GM12878 (cell line): Measurements from ENCODE around the gene ITGAV.

Source experiments
- BACH1 ChIP-seq: fragments of 450-650 bp; IDR thresholded peaks from 2 replicates; pipeline ENCODE4 v1.6.1; 2017; ENCODE audit warnings: mild to moderate bottlenecking, borderline replicate concordance
- BRCA1 ChIP-seq: IDR thresholded peaks from 2 replicates; pipeline ENCODE4 v1.6.1; 2011; ENCODE audit warnings: low read depth, low read length, improper control_type of control experiment
- ESRRA ChIP-seq: IDR thresholded peaks from 2 replicates; pipeline ENCODE4 v1.6.1; 2012; ENCODE audit warnings: mild to moderate bottlenecking, low read length, improper control_type of control experiment
- EZH2 ChIP-seq: IDR thresholded peaks from 2 replicates; pipeline ENCODE4 v1.6.1; 2012; ENCODE audit warnings: low read depth, mild to moderate bottlenecking, control low read depth, inconsistent platforms, low read length, borderline replicate concordance; ENCODE audit not compliant: control insufficient read depth
- HDAC6 ChIP-seq: fragments of 200-600 bp; sonication (generic); IDR thresholded peaks from one replicate; pipeline ENCODE4 v1.8.0; 2017; ENCODE audit warnings: antibody characterized with exemption; ENCODE audit not compliant: unreplicated experiment
- KAT2A ChIP-seq: conservative IDR thresholded peaks from 2 replicates; pipeline ENCODE4 v1.6.1; 2011; ENCODE audit warnings: low read depth, low read length; ENCODE audit not compliant: control insufficient read depth
- LARP7 ChIP-seq: fragments of 450-650 bp; IDR thresholded peaks from 2 replicates; pipeline ENCODE4 v1.6.1; 2017; ENCODE audit warnings: mild to moderate bottlenecking
- RELA ChIP-seq: fragments of 450-650 bp; IDR thresholded peaks from 2 replicates; pipeline ENCODE4 v1.8.0; 2014; ENCODE audit warnings: borderline replicate concordance; ENCODE audit not compliant: partially characterized antibody
- TCF12 ChIP-seq: IDR thresholded peaks from 2 replicates; pipeline ENCODE4 v1.6.1; 2011; ENCODE audit warnings: low read depth, mild to moderate bottlenecking, low read length
- YY1 ChIP-seq: IDR thresholded peaks from 2 replicates; pipeline ENCODE4 v1.6.1; 2011; ENCODE audit warnings: low read depth, mild to moderate bottlenecking, low read length
- TF ChIP-seq, protein P1 (sequence below): IDR thresholded peaks from 2 replicates; pipeline ENCODE4 v1.6.1; 2012; ENCODE audit warnings: mild to moderate bottlenecking, low read depth, low read length
- TF ChIP-seq, protein P2 (sequence below), 3 experiments: IDR thresholded peaks in 2 of 3; conservative IDR thresholded peaks in 1 of 3; 2 replicates each; pipeline ENCODE4 v1.5.1; 2011; ENCODE audit warnings: low read depth in 3 of 3, low read length in 3 of 3, mild to moderate bottlenecking in 3 of 3, control low read depth in 2 of 3, moderate library complexity in 2 of 3, inconsistent platforms in 1 of 3, mixed read lengths in 1 of 3; ENCODE audit not compliant: control insufficient read depth in 2 of 3, insufficient read depth in 1 of 3; ENCODE audit errors: extremely low read depth in 1 of 3

DNA sequence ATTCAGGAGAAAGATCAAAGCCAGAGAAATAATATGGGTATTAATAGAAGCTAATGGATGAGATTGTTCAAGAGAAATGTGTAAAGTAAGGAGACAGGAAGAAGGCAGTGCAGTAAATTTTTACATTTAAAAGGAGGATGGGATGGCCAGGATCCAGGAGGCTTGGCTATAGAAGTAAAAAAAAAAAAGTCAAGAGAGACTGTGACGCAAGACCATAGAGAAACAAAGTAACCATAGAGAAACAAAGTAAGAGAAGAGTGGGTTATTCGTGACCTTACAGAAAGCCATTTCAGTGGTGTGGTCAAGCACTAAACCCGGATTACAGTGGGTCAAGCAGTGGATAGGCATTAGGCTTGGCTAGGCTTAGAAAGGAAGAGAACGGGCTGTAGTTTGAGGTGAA, 93.5 kb downstream of the ITGAV start:
- TF ChIP-seq EZH2 (no peak), ESRRA (no peak), HDAC6 (no peak), TCF12 (no peak), LARP7 (no peak), YY1 (no peak), KAT2A (no peak), BACH1 (no peak), RELA (no peak), BRCA1 (no peak)
- TF ChIP-seq, protein P1, sequence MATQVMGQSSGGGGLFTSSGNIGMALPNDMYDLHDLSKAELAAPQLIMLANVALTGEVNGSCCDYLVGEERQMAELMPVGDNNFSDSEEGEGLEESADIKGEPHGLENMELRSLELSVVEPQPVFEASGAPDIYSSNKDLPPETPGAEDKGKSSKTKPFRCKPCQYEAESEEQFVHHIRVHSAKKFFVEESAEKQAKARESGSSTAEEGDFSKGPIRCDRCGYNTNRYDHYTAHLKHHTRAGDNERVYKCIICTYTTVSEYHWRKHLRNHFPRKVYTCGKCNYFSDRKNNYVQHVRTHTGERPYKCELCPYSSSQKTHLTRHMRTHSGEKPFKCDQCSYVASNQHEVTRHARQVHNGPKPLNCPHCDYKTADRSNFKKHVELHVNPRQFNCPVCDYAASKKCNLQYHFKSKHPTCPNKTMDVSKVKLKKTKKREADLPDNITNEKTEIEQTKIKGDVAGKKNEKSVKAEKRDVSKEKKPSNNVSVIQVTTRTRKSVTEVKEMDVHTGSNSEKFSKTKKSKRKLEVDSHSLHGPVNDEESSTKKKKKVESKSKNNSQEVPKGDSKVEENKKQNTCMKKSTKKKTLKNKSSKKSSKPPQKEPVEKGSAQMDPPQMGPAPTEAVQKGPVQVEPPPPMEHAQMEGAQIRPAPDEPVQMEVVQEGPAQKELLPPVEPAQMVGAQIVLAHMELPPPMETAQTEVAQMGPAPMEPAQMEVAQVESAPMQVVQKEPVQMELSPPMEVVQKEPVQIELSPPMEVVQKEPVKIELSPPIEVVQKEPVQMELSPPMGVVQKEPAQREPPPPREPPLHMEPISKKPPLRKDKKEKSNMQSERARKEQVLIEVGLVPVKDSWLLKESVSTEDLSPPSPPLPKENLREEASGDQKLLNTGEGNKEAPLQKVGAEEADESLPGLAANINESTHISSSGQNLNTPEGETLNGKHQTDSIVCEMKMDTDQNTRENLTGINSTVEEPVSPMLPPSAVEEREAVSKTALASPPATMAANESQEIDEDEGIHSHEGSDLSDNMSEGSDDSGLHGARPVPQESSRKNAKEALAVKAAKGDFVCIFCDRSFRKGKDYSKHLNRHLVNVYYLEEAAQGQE: no peak
- TF ChIP-seq, protein P2, sequence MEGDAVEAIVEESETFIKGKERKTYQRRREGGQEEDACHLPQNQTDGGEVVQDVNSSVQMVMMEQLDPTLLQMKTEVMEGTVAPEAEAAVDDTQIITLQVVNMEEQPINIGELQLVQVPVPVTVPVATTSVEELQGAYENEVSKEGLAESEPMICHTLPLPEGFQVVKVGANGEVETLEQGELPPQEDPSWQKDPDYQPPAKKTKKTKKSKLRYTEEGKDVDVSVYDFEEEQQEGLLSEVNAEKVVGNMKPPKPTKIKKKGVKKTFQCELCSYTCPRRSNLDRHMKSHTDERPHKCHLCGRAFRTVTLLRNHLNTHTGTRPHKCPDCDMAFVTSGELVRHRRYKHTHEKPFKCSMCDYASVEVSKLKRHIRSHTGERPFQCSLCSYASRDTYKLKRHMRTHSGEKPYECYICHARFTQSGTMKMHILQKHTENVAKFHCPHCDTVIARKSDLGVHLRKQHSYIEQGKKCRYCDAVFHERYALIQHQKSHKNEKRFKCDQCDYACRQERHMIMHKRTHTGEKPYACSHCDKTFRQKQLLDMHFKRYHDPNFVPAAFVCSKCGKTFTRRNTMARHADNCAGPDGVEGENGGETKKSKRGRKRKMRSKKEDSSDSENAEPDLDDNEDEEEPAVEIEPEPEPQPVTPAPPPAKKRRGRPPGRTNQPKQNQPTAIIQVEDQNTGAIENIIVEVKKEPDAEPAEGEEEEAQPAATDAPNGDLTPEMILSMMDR (IDR thresholded peaks at IDR 0.05 in 2 of 3, conservative IDR thresholded peaks at IDR 0.05 in 1 of 3; ENCODE audit: control insufficient read depth in 2 of 3, extremely low read depth in 1 of 3, insufficient read depth in 1 of 3, low read depth in 3 of 3, low read length in 3 of 3): no peak
